Activated T-helper 1 cell treated with Interleukin-2 at 50 U/mL for 16 hours (primary cell): ENCODE results near the gene CRIM1.

ENCODE experiments used
- DNase-seq: peaks from one replicate; pipeline ENCODE4 v3.0.0-alpha.2; 2020; ENCODE audit warnings: low read depth

Gene CRIM1

DNA sequence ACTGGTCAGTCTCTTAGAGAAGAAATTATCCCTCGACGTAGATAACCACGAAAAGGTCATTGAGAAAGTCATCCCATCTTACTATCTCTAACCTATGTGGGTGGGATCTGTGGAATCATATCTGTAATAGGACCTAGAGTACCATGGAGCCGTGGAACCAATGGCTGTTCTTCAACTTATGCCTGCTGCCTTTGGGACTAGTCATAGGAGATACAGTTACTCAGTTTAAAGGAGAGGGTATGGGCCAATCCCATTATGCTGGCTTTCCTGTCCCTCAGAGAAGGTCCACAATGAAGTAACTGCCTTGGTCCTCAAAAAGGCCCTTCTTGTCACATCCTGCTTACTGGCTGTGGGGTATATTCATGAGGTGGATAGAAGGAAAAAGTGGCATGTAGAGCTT is 164.9 kb downstream of the CRIM1 start:
- DNase-seq = no peak

GRCh38 chr2:36523153-36523552 is 167.6 kb downstream of the CRIM1 start:
- no peak for DNase-seq

DNA sequence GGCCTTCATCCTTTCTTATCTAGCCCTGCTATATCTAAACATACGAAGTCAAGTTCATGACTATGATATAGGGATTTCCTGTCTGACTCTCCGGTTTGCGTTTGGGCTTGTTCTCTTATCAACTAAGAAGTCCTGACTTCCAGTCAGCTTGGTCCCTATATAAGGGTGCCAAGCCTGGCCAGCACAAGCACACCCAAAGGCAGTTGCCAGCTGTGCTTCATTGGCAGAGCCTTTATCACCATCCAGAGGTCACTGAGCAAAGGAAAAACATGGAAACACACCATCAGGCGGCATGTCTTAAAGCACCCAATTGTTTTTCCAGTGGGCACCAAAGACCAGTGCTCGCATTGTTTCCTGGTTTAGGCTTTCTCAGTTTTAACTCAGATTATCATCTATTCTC is 169.7 kb downstream of the CRIM1 start:
- DNase-seq = no peak

DNA sequence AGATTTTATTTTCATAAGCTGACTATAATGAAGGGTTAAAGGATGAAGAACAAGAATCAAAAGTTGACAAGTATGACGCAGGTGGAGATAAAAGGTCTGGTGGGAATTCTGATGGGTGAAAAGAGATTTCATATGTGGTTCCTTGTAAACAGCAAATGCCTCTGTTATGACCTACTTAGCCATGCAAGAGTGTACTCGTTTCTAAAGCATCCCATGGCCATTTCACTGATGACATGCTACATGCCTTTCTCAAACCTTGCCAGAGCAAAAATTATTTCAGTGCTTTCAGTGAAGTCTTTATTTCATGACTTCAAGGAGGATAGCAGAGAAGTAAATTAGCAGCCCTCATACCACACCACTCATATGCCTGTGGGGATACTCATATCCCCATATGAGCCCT is 170.6 kb downstream of the CRIM1 start:
- no peak for DNase-seq

DNA sequence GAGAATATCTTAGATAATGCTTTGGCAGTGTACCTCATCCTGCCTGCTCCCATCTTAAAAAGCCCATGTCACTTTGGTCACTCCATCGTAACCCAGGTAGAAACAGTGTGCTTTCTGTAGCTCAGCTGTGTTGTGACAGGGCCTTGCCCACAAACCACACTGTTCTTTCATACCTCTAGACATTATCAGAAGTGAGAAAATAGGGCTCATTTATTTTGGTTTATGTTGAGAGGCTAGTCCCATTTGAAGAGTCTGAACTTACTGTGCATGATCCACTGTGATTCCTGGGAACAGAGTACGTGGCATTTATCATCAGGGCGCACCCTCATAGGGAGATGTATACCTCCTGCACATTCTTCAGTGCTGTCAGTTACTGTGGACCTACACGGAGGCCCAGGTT is 172.7 kb downstream of the CRIM1 start:
- no peak for DNase-seq

- DNase-seq = no peak
Measured at GRCh38 chr2:36528766-36529392, 173.3 kb downstream of the CRIM1 start.

DNA sequence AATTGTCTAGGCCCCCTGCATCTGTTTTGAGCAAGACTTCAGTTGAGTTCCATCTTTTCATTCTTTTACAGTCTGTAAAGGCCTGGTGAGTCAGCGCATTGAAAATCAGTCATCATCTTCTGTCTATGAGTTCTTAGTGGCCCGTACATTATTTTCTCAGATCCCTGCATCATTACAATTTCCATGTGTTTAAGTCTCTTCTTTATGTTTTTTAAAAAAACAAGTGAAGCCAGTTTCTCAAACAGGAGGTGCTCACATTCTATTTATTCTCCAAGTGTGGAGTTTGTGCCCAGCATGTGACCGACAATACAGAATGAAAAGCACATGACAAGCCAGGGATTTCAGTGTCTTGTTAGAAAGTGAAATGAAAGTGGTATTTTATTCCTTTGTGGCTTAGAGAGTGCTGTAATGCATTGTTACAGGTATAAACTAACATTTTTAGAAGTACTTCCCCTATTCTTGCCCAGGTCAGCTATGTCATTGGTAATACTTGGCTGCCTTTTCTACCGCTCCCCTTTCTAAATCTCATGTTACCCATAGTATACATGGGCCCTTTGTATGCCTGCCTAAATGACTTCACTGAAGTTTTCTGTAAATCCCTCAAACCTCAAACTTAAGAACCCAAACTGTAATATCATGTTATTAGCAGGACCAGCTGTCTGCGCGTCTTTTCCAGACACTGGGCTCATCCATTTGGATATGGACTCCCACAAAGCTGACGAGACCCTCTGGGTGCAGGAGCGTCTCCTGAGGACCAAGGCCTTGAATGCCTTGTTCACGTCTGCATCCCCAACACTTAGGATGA is 174.8 kb downstream of the CRIM1 start:
- no peak for DNase-seq

DNA sequence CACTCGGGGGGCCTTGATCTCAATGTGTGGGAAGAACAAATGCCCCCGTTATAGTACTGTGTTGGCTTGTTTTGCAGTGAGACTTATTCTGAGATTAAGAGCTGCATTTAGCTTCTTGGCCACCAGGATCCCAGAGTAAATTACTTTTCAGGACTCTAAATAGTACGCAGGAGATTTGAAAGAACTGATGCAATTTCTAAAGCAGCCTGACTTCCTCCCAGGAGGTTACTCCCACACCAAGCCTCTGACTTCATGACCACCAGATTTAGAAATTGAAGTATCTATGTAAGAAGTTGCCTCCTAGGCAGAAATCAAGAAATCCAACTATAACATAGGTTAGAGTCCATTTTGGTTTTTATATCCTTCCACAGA is 175.4 kb downstream of the CRIM1 start:
- no peak for DNase-seq

- no peak for DNase-seq
Measured at GRCh38 chr2:36534275-36534799, 178.8 kb downstream of the CRIM1 start.

GRCh38 chr2:36535099-36535498 is 179.5 kb downstream of the CRIM1 start:
- no peak for DNase-seq

DNA sequence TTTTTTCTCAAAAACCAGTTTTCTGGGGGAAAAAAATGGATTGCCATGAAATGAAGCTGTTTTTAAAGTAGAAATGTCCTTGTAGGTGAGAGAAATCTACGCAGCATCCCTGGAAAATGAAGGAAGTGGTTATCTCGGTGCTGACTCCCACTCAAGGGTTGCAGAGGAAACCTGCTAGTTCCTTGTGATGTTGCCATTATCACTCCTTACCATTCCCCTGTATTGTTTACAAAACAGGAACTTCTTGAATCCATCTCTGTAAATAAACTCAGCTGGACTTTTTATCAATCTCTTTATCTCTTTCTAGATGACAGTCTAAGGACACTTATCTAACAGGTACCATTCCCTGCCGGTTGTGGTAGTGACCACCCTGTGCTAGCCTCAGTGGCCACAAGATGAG is 181.2 kb downstream of the CRIM1 start:
- DNase-seq = no peak

DNA sequence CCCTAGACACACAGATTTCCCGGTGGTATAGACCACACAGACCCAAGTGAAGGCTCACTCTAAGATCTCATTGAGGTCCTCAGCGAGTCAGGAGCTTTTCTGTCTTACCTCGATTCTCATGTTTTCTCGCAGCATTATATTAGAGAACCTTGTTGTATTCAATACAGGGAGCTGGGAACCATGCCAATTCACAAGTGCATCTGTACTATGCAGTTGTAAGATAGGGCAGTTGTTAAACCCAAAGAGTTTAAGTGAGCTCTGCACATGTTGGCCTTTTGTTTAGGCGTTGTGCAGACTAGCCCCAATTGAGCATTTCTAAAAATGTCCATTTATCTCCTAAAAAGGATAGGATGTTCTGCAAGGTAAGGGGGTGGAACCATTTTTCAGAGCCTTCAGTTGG is 182.8 kb downstream of the CRIM1 start:
- no peak for DNase-seq

GRCh38 chr2:36539631-36540030 is 184.1 kb downstream of the CRIM1 start:
- DNase-seq = no peak

DNA sequence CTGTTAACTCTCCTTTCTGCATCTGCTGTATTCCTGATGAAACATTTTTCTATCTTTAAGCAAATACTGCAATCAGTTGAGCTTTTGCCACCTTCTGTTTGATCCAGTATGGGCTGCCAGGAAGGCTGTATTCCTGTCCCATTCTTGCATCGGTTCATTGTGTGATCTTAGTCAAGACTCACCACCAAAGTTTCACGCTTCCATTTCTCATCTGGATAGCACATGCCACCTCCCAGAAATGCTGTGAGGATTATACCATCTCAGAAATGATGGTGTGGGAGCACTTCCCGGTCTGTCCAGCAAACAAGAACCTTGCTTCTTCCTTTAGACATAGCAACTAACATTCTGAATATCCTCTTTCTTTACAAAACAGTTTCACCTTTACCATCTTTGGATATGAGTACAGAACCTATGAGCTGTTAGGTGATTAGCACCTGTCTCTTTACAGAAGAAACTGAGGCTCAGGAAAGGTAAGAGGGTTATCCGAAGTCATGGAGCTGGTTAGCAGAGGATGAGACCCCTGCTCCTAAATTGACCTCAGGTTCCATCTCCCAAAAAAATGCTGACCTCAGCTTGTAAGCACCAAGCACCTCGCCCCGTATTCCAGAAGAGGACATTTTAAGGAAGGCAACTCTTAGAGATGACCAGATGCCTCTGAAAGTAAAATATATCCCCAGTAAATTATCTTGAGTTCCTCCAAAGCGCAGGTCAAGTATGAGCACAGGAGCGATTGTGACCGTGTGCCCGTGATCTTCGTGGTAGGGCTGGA is 185.6 kb downstream of the CRIM1 start:
- no peak for DNase-seq

GRCh38 chr2:36541891-36542595 is 186.5 kb downstream of the CRIM1 start:
- no peak for DNase-seq

DNA sequence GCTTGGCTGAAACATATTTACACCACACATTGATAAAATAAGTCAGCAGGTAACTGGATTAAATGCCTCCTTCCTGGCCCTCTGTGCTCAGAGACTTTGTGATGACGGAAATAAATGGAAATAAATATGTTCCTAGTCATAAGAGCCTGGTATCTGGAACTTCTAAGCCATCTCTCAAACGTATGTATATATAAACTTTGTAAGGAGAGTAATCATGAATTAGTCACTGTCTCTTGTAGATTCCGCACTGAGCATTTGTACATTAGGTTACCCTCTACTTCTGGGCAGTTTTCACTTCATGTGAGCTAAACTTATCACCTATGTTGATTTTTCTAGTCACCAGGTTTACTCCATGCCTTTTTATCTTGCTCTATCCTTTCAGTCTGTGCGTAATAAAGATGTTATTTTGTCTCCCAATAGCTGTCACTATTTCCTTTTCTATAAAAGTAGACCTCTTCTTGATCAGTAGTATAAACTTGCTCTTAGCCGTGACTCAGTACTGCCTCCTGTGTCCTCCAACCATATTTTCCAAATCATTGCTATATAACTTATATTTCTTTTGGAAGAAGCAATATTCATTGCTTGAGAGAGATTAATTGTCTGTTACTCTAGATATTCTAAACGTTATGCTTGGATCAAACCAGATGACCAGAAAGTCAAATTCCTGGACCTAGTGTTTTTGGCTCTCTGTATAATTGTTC is 189.2 kb downstream of the CRIM1 start:
- no peak for DNase-seq

DNA sequence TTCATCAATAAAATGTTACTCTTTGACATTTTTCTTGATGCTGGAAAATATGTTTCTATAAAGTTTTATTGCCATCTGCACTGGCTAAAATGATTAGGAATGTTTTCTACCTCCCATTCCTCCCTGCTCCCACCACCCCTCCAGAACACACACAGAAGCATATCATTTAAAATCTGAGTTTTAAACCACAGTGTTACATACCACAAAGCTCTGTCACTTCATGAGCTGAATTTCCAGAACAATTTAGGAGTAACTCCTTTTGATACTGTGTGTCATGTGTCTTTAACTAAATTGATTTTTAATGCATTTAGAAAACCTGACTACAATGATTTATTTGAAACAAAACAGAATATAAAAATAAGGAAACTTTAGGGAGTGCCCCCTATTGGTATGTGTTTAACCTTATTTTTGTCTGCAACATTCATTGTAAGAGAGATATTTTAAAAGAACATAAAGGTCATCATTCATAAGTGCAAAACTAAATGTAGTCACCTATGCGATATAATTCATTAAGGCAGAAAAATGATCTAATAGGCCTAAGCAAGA is 190.4 kb downstream of the CRIM1 start:
- no peak for DNase-seq

DNA sequence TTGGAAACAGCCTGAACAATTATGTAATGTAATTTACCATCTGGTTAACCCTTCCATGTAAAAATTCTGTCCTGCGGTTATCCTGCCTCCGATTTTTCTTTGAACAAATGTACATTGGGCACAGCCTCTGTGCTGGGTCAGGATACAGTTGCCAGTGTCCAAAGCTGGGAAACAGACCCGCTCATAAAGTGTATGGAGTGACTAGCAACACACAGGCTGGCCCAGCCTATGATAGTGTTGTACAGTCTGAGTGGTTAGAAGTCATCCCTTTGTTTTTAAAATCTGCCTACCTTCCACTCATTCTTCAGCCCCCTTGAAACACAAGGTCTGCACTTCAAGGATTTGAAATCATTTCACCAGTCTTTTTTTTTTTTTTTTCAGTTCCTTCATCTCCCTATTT is 192.3 kb downstream of the CRIM1 start:
- DNase-seq = no peak

- DNase-seq = no peak
Measured at GRCh38 chr2:36549165-36549574, 193.6 kb downstream of the CRIM1 start.

DNA sequence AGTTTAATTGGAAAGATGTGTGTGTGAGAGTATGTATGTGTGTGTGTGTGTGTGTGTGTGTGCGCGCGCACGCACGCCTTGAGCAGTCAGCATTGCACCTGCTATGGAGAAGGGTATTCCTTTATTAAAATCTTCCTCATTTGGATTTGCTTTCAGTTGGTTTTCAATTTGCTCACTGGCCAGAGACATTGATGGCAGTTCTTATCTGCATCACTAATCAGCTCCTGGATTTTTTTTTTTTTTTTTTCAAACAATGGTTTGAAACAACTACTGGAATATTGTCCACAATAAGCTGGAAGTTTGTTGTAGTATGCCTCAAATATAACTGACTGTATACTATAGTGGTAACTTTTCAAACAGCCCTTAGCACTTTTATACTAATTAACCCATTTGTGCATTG is 194.4 kb downstream of the CRIM1 start:
- DNase-seq = no peak

DNA sequence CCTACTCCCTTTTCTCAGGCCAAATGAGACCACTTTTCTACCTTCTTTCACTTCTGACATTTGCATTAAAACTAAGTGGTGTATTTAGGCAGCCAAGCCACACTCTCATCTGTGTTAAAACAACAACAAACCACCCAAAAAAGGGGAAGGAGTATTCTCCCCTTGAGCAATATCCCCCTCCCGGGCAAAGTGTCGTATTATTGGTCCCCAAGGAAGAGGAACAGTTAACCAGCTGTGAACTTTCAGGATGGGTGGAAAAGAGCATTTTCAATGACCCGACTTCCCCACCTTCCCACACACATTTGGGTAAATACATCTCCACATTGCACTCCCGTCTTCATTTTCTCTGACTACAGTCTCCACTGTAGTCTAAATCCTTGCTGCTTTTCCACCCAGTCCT is 198.1 kb downstream of the CRIM1 start:
- no peak for DNase-seq
